Measurements from ENCODE around the gene DGKE.

The DGKE gene

DNA sequence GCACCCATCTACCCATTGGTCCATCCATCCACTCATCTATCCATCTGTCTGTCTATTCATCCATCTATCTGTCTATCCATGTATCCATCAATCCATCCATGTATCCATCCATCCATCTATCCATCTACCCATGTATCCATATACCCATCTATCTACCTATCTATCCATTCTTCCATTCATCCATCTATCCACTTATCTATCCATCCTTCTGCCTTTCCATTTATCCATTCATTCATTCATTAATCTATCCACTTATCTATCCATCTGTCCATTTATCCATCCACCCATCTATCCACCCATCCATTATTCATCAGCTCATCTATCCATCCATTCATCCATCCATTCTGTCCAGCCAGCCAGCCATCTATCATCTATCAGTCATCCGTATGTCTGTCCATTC lies 58.4 kb downstream of the DGKE start:
- DNase-seq, result no peak

DNA sequence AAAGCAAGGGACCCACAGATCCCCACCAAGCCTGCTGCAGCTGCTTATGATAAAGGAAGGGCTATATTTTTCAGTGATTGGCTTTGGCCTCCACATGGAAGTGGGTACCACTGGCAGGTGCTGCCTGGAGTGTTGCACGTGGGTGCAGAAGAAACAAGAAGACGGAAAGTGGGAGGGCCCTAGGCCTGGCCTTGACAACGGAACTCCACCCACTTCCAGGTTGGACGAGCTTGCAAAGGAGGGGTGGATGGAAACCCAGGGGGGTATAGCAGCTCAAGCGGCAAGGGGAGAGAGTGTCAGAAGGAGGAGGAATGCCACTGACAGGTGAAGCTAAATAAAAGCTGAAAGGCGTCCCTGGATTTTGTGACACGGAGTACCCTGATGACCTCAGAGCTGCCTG lies 59.6 kb downstream of the DGKE start:
- no peak for DNase-seq

DNA sequence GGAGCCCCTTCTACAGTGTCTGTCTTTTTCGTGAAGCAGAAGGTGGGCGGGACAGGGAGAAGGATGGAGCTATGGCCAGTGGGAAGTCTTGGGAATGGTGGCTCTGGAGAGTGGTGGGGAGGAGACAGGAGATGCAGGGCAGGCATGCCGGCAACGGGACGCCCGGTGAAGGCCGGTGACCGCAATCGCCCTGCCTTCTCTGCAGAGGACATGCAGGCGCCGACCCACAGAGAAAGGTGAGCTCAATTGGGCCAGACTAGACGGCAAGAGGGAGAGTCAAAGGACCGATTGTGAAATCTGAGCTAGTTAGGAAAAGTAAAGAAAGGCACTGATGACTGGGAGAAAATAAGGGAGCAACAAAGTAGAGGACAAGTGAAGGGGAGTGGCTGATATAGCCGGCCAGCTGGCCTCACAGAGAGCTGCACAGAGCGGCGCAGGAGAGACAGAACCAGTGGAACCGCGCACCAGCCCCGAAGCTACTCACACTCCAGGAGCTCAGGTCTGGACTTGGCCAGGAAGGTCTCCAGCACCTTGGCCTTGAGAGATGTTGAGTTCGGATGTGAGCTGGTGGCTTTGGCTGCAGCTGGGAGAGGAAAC lies 61.0 kb downstream of the DGKE start:
- DNase-seq, result no peak

DNA sequence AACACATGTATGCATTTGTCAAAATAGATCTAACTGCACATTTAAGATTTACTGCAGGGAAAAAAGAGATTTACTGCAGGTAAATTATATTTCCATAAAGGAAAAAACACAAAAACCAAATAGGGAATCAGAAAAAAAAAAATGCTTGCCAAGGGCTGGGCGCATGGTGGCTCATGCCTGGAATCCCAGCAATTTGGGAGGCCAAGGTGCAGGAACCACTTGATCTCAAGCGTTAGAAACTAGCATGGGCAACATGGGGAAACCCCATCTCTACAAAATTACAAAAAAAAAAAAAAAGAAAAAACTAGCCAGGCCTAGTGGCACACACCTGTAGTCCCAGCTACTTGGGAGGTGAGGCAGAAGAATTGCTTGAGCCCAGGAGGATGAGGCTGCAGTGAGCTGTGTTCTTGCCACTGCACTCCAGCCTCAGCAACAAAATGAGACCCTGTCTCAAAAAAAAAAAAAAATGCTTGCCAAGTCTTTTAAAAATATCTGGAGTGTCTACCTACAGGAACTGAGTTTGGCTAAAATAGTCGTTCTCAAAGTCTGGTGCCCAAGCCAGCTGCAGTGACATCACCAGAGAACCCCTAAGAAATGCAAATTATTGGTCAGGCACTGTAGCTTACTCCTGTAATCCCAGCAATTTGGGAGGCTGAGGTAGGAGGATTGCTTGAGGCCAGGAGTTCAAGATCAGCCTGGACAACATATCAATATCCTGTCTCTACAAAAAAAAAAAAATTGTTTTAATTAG lies 62.4 kb downstream of the DGKE start:
- no peak for DNase-seq

DNA sequence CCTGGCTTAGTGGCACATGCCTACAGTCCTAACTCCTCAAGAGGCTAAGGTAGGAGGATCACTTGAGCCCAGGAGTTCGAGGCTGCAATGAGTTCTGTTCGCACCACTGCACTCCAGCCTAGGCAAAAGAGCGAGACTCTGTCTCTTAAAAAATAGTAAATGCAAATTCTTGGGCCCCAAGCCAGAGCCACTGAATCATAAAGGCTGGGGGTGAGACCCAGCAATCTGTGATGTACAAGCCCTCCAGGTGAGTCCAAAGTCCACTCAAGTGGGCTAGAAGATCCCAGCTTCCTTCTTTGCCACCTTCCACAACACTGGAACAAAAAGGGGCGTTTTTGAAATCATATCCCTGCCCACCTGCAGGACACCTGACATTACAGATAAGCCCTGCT lies 63.0 kb downstream of the DGKE start:
- no peak for DNase-seq

DNA sequence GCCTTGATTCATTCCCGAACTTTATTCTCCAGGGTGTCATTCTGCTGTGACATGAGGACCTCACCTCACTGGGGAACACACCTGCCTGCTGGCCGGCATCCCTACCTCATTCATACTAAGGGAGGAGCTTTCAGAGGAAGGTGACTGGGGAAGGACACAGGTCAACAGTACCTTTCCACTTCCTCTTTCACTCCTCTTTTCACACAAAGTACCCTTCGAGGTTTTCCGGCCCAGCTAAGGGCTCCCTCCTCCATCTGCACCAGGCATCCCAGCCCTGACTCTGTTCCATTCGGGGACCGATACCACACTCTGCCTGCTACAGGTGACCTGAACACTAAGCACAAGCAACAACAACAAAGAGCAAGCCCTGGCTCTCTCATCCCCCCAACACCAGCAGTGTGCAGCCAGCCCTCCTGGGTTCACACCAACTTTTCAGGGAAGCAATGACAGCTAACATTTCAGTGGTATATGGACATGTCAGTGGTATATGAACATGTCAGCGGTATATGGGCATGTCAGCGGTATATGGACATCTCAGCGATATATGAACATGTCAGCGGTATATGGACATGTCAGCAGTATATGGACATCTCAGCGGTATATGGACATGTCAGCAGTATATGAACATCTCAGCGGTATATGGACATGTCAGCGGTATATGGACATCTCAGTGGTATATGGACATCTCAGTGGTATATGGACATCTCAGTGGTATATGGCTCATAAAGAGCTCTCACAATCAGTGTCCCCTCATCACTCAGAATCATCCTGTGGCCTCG lies 63.9 kb downstream of the DGKE start:
- no peak for DNase-seq

DNA sequence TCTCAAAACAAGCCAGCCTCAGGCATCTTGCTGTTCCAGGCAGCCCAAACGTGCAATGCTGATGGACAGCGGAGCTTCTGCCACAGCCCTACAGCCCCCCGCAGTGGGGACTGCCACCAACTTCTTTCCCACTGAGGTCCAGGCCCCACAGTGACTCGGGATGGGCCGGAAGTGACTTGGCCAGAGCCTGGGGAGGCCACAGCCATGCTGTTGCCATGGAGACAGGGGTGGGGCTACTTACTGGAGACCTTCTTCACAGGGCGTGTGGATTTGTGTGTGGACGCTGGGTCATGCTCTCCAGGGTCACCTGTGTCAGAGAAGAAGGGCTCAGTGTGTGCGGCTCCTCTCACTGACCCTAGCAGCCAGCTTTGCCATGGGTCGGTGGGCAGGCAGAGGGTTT lies 64.9 kb downstream of the DGKE start:
- no peak for DNase-seq

DNA sequence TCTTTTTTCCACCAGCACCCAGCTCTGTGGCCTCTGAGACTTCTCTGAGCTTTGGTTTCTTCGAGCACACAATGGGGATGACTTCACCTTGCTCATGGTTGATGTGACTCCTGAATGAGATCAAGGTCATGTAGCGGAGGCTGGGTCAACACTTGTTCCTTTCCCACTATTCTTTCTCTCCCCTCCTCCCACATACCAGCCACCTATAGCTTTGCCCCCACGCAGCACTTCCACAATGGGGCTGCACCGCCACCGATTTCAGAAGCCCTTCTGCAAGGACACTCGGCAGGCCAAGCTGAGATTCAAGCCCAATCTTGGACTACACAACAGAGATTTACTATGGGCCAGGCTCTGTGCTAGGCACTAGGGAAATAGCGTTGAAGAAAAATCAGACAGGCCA lies 65.5 kb downstream of the DGKE start:
- no peak for DNase-seq

DNA sequence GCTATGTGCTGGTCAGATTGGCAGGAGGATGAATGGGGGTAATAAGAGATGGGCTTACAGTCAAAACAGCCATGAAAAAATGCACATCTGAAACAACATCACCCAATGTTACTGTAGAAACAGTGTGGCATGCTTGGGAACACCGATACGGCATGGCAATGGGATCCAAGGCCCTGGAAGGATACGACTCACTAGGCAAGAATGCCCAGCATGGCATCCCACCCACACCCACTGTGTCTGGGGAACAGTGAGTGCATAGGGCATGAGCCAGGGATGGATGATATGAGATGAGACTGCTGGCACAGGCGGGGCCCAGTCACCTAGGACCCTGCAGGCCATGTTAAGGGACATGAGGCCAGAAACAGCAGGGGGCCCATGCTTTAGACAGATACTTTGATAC lies 68.4 kb downstream of the DGKE start:
- DNase-seq, result no peak

DNA sequence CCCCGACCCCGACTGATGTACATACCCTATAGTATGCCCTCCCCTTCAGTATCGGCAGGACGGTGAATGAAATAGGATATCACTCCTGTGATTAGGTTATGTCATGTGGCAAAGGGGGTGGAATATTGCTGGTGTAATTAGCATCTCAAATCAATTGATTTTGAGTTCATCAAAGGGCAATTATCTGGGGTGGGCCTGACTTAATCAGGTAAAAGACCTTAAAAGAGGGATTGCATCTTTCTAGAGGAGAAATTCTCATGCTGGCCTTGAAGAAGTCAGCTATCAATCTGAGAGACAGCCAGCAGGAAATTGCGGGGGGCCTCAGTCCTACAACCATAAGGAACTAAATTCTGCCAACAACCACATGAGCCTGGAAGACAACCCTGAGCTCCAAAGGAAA lies 69.6 kb downstream of the DGKE start:
- DNase-seq, result no peak

DNA sequence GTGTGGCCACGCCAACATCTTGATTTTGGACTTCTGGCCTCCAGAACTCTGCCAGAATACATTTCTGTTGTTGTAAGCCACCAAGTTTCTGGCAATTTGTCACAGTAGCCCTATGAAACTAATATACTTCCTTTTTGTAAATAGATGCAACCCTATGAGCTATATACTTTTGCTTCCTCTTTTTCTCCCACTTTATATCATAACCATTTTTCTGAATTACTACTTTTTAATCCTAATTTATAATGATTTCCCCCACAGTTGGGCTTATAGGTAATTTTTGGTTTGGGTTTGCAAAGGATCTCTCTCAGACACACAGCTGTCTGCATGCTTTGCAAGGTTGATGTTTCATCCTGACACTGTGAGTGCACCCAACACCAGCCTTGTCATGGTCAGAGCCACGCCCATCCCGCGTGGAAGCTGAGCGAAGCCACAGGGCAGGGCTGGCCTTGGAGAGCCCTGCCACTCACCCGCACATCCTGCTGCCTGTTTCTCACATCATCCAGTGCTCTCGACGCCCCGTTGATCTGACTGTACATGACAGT lies 74.1 kb downstream of the DGKE start:
- DNase-seq, result peak; percentile 26 to 29

DNA sequence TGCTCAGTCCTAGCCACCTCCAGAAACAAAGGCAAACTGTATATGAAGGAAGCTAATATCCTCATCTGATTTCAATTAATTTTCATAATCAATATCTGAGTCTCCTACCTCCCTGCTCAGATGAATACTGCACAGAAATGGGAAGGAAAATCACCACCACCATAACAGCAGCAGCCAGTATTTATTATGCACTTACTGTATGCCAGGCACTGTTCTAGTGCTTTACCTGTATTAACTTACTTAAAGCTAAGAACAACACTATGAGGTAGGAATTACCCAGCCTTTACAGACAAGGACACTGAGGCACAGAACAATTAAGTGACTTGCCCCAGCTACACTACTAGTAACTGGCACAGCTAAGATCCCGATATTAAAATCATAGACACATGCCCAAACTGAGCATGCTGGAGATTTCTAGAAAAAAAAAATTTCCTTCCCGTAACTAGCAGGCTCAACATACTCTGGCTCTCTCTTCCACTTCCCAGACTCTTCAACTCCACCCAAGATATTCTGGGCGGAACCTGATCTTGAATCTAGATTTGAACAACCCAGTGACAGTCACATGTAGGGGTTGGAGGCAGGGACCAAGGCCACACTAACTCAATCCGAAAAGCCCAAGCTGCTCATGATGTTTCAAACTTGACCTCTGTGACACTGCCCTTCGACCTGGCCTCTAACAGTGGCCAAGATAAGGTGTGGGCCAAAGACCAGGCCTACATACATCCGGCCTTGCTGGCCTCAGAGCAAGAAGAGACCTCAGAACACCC lies 76.0 kb downstream of the DGKE start:
- DNase-seq, result no peak

DNA sequence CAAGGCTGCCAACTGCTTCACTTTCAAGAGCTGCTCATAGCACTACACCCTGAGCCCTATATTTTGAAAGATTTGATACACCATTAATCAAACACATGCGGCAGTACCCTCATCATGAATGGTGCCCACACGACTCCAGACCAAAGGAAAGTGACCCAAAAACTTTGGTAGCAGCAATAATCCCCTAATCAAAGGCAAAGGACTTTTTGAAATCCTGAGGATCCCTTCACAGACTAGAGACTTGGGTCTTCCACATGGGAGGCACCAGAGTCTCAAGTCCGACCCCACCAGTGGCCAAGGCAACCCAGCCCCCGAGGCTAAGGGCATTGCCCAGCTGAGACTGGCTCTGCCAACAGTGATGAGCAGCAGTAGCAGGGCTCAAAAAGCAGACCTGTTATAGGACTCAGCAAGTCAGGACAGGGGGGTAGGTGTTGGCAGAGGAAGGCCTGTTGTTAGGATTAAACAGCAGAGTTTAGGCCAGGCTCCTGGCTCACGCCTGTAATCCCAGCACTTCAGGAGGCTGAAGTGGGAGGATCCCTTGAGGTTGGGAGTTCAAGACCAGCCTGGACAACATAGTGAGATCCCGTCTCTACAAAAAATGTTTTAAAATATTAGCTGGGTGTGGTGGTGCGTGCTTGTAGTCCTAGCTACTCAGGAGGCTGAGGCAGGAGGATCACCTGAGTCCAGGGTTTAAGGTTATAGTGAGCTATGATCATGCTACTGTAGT lies 76.7 kb downstream of the DGKE start:
- DNase-seq, result no peak

DNA sequence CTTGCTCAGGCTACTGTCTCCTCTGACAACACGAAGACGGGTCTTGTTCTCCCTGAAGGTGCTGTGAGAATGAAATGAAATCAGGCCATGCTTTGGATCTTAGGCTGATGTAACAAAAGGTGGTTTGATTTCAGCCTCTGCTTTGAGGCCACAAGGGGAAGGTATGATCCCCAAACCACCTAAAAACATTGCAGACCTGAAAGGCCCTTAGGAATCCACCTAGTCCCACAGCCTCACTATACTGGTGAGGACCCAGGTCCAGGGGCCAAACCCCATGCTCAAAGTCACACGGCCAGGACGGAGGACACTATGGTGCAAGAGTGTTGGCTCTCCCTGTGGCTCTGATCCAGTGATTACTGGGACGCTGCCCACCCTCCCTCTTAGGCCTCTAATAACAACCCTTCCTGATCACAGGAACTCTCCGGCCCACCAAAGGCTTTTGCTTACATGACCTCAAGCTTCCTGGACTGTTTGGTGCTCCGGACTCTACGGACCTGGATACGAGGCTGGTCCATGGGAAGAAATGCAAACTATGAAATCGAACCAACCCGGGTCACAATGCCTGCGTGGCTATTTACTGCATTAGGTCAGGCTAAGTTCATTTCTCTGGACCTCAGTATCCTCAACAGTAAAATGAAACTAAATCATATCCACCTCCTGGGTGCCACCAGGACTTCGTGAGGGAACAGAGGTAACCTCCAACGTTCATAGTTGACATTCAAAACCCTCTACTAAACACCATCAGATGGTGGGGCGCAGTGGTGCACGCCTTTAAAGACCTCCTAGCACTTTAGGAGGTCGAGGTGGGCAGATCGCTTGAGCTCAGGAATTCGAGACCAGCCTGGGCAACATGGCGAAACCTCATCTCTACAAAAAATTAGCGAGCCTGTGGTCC lies 78.4 kb downstream of the DGKE start:
- no peak for DNase-seq

DNA sequence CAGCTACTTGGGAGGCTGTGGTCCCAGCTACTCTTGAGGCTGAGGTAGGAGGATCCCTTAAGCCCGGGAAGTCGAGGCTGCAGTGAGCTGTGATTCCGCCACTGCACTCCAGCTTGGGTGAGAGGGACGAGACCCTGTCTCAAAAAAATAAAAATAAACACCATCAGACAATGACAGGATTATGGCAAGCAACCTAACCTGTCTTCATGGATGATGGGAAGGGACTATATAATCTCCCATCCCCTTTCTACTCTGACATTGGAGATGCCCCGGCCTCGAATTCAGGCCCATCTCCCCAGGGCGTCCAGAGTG lies 79.0 kb downstream of the DGKE start:
- DNase-seq, result no peak

DNA sequence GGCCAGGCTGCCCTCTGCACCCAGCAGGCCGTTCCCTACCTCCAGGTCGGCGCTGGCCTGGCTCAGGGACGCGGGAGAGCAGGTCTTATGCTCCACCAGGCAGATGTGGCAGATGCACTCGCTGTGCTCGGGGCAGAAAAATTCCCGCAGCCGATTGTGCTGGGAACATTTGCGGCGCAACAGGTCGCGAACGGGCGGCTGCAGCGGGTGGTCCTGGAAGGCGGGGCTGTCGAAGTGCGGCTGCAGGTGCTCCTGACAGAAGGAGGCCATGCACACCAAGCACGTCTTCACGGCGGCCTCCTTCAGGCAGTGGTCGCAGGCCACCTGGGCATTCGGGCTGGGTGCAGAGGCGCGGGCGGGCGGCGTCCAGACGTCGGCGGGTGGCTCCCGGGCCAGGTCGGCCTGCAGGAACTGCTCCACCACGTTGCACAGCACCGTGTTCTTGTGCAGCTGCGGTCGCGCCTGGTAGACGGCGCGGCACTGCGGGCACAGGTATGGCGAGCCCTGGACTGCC lies 79.5 kb downstream of the DGKE start:
- DNase-seq, result no peak

DNA sequence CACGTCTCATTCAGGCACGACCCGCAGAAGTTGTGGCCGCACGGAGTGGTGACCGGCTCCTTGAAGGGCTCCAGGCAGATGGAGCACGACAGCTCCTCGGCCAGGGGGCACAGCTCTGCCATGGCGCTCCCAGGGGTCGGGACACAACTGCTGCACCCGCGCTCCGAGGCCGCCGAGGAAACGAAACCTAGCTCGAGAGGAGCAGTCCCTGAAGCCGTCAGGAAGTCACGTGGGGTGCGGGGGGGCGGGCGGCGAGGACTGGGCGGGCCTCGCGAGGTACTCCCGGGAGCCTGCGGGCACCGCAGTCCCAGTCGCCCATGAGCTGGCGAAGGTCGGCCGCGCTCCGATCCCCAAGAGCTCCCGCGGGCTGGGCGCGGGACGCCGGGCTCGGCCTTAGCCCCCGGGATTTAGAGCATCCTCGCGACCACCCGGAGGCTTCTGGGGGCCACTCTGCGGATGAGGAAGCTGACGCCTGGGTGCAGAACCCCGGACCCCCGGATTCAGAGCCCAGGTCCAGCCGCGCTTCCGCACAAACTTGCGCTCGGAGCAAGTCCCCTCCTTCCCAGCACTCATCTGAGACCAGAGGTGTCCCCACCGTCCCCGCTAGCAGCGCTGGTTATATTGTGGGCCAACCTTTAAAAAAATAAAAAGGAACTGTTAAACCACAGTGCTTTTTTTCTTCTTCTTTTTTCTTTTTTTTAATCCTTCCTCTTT lies 80.1 kb downstream of the DGKE start, which contains the start of gene TRIM25:
Gene TRIM25 (minus strand): TSS at position 183 of the 714 bp plus-strand sequence. CDS start 61 bp downstream, at position 122.
- peak; percentile 89 to 91 for DNase-seq

DNA sequence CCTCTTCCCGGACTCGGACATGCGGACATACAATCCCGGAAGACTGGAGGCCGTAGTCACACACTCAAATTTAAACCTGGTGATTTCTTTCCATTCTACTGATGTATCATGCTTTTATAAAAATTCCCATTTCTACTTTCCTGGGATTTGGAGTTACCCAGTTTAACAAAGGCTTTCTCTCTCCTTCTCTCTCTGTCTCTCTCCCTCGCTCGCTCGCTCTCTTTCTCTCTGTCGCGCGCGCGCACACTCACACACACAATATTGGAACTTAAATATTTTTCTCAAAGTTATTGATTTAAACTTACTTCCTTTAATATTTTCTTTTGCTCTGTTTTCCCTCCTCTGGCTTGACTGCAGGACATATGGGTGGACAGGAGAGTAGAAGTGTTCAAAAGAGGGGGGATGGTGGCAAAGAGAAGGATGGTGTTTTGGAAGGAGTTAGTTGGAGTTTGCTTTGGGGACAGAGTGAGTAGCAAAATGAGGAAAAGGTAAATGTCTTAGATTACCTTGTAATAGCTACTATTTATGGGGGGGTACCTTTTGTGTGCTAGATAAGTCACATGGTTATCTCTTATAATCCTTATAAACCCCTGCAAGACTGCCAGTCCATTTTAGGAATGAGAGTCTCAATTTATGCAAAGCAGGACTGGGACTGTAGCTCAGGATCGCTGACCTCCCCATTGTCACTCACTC lies 80.8 kb downstream of the DGKE start:
- peak in 1 of 2 donors; percentile 28 for DNase-seq

DNA sequence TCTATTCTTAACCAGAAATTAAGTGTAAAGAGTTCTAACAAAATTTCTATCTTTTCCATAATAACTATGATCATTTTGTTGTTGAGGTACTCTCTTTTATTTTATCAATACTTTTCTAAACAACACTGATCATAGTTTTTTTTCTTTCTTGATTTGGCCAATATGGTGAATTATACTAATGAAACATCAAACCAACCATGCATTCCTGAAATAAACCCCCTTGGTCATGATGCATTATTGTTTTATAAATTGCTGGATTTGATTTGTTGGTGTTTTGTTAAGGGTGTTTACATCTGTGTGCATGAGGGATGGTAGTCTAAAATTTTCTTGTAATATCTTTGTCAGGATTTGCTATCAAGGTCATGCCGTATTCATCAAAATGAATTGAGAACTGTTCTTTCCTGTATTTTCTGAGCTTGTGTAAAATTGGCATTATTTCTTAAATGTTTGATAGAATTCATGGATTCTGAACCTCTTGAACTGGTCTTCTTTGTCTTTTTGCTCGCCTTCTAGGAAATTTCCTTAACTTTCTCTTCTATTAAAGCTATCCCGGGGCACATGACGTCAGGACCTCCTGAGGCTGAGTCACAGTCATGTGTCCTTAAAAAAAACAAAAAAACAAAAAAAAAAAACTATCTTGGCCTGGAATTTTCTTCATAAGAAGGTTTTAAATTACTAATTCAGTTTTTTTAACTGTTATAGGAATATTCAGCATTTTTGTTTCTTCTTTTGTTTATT lies 83.8 kb downstream of the DGKE start:
- DNase-seq, result no peak
